Tibial artery (tissue), 4 donors: ENCODE data around the gene PRSS21.

ENCODE experiments used
- DNase-seq, 2 donors: peaks; one replicate each; pipeline ENCODE4 v3.0.0-alpha.2; 2019
- H3K27ac ChIP-seq, 2 donors: fragments of 200-600 bp; sonication (generic) in 1 of 2; 1 replicate in 1 of 2; 2 replicates in 1 of 2; pipeline ENCODE4 v1.5.1; 2018 to 2019; ENCODE audit warnings: mild to moderate bottlenecking in 1 of 2
- H3K27me3 ChIP-seq, 2 donors: fragments of 200-600 bp; sonication (generic) in 1 of 2; one replicate each; pipeline versions ENCODE4 v1.5.1 to v1.6.0; 2016 to 2019
- H3K36me3 ChIP-seq, 3 donors: fragments of 200-600 bp; sonication (generic) in 2 of 3; one replicate each; pipeline ENCODE4 v1.5.1; 2016 to 2019; ENCODE audit warnings: mild to moderate bottlenecking in 2 of 3
- H3K4me1 ChIP-seq, 4 donors: fragments of 200-600 bp; sonication (generic) in 2 of 4; 1 replicate in 3 of 4; 2 replicates in 1 of 4; pipeline ENCODE4 v1.5.1; 2016 to 2019
- H3K4me3 ChIP-seq, 2 donors: fragments of 200-600 bp; sonication (generic) in 1 of 2; 1 replicate in 1 of 2; 2 replicates in 1 of 2; pipeline ENCODE4 v1.5.1; 2018 to 2019; ENCODE audit warnings: mild to moderate bottlenecking in 2 of 2
- H3K9me3 ChIP-seq, 3 donors: fragments of 200-600 bp; sonication (generic) in 1 of 3; one replicate each; pipeline ENCODE4 v1.5.1; 2016 to 2019
- intact Hi-C: fragments of 100-400 bp; cut with DNase I; formaldehyde crosslinking; loops from one replicate; pipeline ENCODE4 v1.15.0; 2023; ENCODE audit warnings: low total_unique reads
- TF ChIP-seq, protein P1 (sequence below), 2 experiments: fragments of 200-600 bp in 1 of 2; fragments of 450-650 bp in 1 of 2; IDR thresholded peaks; one replicate each; pipeline ENCODE4 v1.5.1; 2017 to 2019; ENCODE audit warnings: antibody characterized with exemption in 2 of 2, mild to moderate bottlenecking in 1 of 2, moderate library complexity in 1 of 2

PRSS21 gene

DNA sequence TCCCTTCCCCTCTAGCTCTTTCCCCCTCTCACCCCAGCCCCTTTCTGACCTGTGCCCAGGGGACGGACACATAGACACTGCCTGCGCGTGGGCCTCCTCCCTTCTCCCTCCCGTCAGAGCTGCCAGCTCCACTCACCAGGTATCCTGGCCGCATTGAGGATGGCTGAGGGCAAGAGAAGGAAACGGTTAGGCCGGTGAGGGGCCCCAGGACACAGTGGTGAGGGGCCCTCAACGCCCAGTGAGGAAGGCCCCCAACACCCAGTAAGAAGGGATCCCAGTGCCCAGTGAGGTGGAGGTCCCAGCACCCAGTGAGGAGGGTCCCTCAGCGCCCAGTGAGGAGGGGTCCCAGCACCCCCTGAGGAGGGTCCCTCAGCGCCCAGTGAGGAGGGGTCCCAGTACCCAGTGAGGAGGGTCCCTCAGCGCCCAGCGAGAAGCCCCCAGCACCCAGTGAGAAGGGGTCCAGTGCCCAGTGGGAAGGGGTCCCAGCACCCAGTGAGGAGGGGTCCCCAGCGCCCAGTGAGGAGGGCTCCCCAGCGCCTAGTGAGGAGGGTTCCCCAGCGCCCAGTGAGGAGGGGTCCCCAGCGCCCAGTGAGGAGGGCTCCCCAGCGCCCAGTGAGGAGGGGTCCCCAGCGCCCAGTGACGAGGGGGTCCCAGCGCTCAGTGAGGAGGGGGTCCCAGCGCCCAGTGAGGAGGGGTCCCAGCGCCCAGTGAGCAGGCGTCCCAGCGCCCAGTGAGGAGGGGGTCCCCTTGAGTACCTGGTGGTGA lies 39.8 kb downstream of the PRSS21 start:
- peaks cover 0 to 9% (median 0%) of the 10 kb centered on the region in 3 donors for H3K9me3 ChIP-seq
- no peak overlapping the region for H3K27ac ChIP-seq
- H3K36me3 ChIP-seq = peaks cover 0 to 15% (median 0%) of the 10 kb centered on the region in 3 donors
- peak in 1 of 2 donors; percentile 52 for DNase-seq
- H3K4me1 ChIP-seq = peaks cover 0 to 13% (median 1%) of the 10 kb centered on the region in 4 donors
- no peak overlapping the region for H3K4me3 ChIP-seq
- H3K27me3 ChIP-seq = peaks cover 0 to 67% of the 10 kb centered on the region in 2 donors
- intact Hi-C loops = loop anchor here (10.0 kb wide), 1 partner anchor 122 kb away; no protein-coding TSS in a partner anchor
- TF ChIP-seq, protein P1, sequence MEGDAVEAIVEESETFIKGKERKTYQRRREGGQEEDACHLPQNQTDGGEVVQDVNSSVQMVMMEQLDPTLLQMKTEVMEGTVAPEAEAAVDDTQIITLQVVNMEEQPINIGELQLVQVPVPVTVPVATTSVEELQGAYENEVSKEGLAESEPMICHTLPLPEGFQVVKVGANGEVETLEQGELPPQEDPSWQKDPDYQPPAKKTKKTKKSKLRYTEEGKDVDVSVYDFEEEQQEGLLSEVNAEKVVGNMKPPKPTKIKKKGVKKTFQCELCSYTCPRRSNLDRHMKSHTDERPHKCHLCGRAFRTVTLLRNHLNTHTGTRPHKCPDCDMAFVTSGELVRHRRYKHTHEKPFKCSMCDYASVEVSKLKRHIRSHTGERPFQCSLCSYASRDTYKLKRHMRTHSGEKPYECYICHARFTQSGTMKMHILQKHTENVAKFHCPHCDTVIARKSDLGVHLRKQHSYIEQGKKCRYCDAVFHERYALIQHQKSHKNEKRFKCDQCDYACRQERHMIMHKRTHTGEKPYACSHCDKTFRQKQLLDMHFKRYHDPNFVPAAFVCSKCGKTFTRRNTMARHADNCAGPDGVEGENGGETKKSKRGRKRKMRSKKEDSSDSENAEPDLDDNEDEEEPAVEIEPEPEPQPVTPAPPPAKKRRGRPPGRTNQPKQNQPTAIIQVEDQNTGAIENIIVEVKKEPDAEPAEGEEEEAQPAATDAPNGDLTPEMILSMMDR (IDR thresholded peaks at IDR 0.05) = no peak

DNA sequence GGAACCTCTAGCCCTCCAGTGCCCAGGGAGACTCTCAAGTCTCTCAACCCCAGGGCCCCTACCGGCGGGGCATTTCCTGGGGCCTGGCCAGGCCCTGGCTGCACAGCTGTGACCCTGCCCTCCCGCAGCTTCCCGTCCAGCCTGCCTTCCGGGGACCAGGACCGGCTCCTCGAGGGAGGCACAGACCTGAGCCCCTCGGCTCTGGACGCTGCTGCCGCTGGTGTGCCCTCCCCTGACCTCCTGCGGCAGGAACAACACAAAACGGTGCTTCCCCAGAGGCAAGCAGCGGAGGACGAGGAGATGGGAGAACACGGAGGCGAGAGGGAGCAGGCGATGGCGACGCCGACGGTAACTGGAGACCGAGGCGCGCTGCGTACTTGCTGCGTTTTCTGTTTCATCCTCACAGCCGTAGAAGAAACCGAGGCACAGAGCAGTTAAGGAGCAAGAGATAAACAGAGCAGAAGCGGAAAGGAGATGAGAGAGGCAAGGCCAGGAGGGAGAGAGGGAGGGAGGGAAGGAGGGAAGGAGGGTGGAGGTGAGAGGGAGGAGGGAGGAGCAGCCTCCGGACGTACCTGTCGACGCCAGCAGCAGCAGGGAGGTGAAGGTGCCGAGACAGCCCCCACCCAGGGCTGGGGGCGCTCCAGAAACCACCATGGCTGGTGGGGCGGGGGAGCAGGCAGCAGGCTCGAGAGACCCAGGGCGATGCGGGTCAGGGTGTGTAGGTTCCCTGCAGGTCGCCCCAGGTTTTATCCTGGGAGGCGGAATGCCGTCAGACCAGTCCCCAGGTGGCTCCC lies 40.6 kb downstream of the PRSS21 start, which contains the start of gene PRSS22:
Gene PRSS22, minus strand, starts transcription at position 720 of the 794 bp plus-strand sequence. Its CDS starts 66 bp downstream, at position 654.
- no peak within 1 kb of the TSS for H3K27ac ChIP-seq
- peak in 1 of 2 donors; percentile 41 for DNase-seq
- intact Hi-C loops = loop anchor here (10.0 kb wide), 1 partner anchor 123 kb away; no protein-coding TSS in a partner anchor

DNA sequence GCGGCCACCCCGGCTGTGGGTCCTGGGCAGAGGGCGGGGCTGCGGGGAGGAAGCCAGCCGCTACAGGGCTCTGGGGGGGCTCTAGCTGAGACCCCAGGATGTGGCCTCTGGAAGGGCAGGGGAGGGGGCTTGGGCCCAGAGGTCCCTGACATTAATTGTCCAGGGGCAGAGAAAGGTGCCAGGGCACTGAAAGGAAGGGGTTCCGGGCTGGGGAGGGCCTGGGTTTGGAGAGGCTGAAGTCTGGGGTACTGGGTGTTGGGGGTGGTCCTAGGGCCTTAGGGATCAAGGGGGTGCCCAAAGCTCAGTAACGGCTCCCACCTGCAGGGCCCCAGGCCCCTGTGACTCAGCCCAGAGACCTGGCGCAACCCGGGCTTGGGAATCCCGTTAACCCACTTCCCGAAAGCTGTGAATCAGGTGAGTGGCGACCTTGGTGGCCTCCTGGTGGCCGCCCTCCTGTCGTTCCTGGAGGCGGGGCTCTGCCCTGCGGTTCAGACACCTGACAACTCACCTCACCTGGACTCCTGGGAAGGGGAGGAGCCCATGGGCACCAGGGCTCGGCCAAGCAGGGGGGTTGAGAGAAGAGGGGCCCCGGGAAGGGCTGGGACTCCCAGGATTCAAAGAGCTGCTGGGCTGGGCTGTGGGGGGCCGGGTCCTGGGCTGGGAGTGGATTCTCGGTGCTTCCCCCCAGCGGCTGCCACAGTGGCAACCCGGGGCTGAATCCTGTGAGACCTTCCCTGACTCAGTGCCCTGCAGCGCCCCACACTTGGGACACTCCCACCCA lies 41.4 kb downstream of the PRSS21 start:
- no peak overlapping the region for H3K27ac ChIP-seq
- peaks cover 0 to 13% (median 1%) of the 10 kb centered on the region in 4 donors for H3K4me1 ChIP-seq
- peak in 1 of 2 donors; percentile 58 for DNase-seq
- no peak overlapping the region for H3K4me3 ChIP-seq
- peaks cover 0 to 54% of the 10 kb centered on the region in 2 donors for H3K27me3 ChIP-seq
- peaks cover 0 to 10% (median 0%) of the 10 kb centered on the region in 3 donors for H3K36me3 ChIP-seq
- H3K9me3 ChIP-seq = peaks cover 0 to 9% (median 0%) of the 10 kb centered on the region in 3 donors
- TF ChIP-seq, protein P1 (IDR thresholded peaks at IDR 0.05) = no peak
- intact Hi-C loops = loop anchor here (10.0 kb wide), 1 partner anchor 124 kb away; no protein-coding TSS in a partner anchor

More for the DNA sequence above, 40.6 kb downstream of the PRSS21 start, which contains the start of gene PRSS22:
- peaks cover 0 to 9% (median 0%) of the 10 kb centered on the region in 3 donors for H3K9me3 ChIP-seq
- H3K4me1 ChIP-seq = peaks cover 0 to 13% (median 1%) of the 10 kb centered on the region in 4 donors
- H3K4me3 ChIP-seq = no peak within 1 kb of the TSS
- peaks cover 0 to 15% (median 0%) of the 10 kb centered on the region in 3 donors for H3K36me3 ChIP-seq
- TF ChIP-seq, protein P1 (IDR thresholded peaks at IDR 0.05) = no peak
- H3K27me3 ChIP-seq = peaks cover 0 to 59% of the 10 kb centered on the region in 2 donors

DNA sequence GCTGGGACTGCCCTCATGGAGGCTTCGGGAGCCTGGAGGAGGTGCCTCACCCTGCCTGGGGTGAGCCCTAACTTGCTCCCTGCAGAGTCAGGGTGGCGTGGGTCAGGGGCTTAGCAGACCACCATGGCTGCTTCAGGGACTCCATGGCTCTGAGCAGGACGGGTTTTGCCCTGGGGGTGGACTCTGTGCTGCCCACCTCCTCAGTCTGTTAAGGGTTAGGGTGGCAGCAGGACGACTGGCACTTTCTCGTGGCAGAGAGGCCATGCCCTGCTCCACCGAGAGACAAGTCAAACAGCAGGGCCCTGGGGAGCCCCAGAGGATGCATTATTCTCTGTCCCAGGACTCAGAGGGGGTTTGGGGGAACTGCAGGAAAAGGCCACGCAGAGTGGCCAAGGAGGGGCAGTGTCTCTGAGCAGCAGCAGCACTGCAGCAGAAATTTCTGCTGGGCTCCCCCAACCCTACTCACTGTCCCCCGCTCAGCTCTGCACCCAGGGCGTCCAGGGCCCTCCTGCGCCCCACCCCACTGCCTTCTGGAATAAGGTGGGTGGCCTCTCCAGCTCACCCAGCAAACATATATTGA lies 42.7 kb downstream of the PRSS21 start:
- peaks cover 0 to 7% (median 0%) of the 10 kb centered on the region in 3 donors for H3K36me3 ChIP-seq
- peaks cover 0 to 55% of the 10 kb centered on the region in 2 donors for H3K27me3 ChIP-seq
- no peak overlapping the region for H3K4me3 ChIP-seq
- peaks cover 0 to 9% (median 0%) of the 10 kb centered on the region in 3 donors for H3K9me3 ChIP-seq
- H3K4me1 ChIP-seq = peaks cover 0 to 13% (median 1%) of the 10 kb centered on the region in 4 donors
- peak in 1 of 2 donors; percentile 51 for DNase-seq
- H3K27ac ChIP-seq = no peak overlapping the region
- intact Hi-C loops = loop anchor here (10.0 kb wide), 1 partner anchor 125 kb away; no protein-coding TSS in a partner anchor
- TF ChIP-seq, protein P1 (IDR thresholded peaks at IDR 0.05) = no peak
